GM19099 (cell line): ENCODE data around the gene PELI2.

Experiments
- POLR2A ChIP-seq: IDR thresholded peaks from 3 replicates; pipeline ENCODE4 v1.6.1; 2011; ENCODE audit warnings: low read depth; ENCODE audit not compliant: insufficient read length; ENCODE audit errors: extremely low read depth

The PELI2 gene

GRCh38 chr14:56294128-56294527, 175.9 kb downstream of the PELI2 start:
- TF ChIP-seq POLR2A, result no peak

- TF ChIP-seq POLR2A, result no peak
Observed at GRCh38 chr14:56295743-56296142, 177.5 kb downstream of the PELI2 start.

GRCh38 chr14:56297449-56297848, 179.2 kb downstream of the PELI2 start:
- TF ChIP-seq POLR2A, result no peak

- no peak for TF ChIP-seq POLR2A
Observed at GRCh38 chr14:56299306-56299984, 181.2 kb downstream of the PELI2 start.

GRCh38 chr14:56300495-56300894, 182.3 kb downstream of the PELI2 start:
- no peak for TF ChIP-seq POLR2A

- TF ChIP-seq POLR2A, result no peak
Observed at GRCh38 chr14:56304456-56304855, 186.2 kb downstream of the PELI2 start.

GRCh38 chr14:56309198-56309597, 191.0 kb downstream of the PELI2 start:
- TF ChIP-seq POLR2A, result no peak

GRCh38 chr14:56310643-56311042, 192.4 kb downstream of the PELI2 start:
- TF ChIP-seq POLR2A, result no peak

- no peak for TF ChIP-seq POLR2A
Observed at GRCh38 chr14:56313789-56314188, 195.6 kb downstream of the PELI2 start.

- no peak for TF ChIP-seq POLR2A
Observed at GRCh38 chr14:56318393-56319115, 200.3 kb downstream of the PELI2 start.

GRCh38 chr14:56321861-56322260, 203.7 kb downstream of the PELI2 start:
- TF ChIP-seq POLR2A, result no peak

- no peak for TF ChIP-seq POLR2A
Observed at GRCh38 chr14:56322531-56322930, 204.3 kb downstream of the PELI2 start.

- no peak for TF ChIP-seq POLR2A
Observed at GRCh38 chr14:56324454-56324853, 206.2 kb downstream of the PELI2 start.

- no peak for TF ChIP-seq POLR2A
Observed at GRCh38 chr14:56324856-56325699, 206.9 kb downstream of the PELI2 start.

- no peak for TF ChIP-seq POLR2A
Observed at GRCh38 chr14:56328021-56328420, 209.8 kb downstream of the PELI2 start.
